ENCODE measurements around the gene CDC40.
"Not testable (repeated sequence)": the region's sequence is repeated elsewhere in the genome, so short reads cannot be mapped to it uniquely, and the experiment has no call there.

Gene CDC40

DNA sequence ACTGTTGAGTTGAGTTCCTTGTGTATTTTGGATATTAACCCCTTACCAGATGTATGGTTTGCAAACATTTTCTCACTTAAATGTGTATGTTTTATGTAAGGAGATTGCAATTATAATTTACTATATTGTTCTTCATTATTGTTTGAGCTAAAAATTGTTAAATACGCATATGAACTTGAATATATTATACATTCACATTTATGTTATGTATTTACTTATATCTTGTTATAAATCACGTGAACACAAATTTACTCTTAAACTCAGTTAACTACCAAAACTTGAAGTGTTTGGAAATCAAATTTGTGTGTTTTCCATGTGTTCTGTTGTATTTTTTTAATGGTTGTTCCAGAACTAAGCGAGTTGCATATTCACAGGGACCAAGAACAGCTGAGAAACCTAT, 18.3 kb downstream of the CDC40 start:
- in situ Hi-C loops (cut with MboI; ENCODE audit: low sequenced_read_pairs): no loop called here

DNA sequence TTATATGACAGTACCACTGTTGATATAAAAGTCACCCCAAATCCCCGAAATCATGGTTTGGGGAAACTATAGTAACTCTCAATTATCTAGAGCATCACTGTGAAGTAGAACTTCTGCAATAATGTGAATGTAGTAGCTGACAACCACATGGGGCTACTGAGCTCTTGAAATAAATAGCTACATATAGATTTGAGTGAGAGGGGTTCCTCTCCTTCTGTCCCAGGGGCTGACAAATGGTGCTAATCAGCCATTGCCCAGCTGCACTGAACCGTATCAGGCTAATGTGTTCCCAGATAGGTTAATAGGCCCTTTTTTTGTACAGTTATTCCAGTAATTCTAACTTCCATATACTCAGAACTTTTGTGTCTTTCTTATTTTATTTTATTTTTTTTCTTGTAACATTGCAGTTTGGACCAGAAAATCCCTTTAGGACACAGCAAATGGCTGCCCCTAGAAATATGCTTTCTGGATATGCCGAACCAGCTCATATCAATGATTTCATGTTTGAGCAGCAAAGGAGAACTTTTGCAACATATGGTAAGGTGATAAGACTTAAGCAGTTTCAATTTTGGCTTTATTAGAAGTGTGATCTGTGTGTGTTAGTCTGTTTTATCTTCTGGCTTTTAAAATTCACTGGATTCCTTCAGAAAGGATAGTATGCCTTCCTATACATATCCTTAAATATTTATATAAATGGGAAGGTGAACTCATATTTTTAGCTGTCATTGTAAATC, 21.1 kb downstream of the CDC40 start:
- in situ Hi-C loops (cut with MboI; ENCODE audit: low sequenced_read_pairs): no loop called here

DNA sequence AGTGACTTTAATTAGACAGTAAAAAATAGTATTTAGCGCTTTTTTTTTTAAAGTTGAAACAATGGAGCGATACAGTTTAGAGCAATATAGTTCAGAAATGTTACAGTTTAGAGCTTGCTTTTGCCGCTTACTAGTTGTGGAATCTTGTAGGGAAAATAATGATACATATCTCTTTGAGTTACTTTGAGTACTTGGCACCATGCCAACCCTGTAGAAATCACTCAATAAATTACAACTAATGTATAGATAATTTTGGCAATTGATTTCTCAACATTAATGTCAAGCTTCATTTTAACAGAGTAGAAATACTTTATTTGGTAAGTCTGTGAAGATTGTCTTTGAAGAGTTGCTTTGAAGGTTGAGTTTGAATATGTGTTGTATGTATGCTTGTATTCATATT, 27.4 kb downstream of the CDC40 start:
- in situ Hi-C loops (cut with MboI; ENCODE audit: low sequenced_read_pairs): no loop called here

DNA sequence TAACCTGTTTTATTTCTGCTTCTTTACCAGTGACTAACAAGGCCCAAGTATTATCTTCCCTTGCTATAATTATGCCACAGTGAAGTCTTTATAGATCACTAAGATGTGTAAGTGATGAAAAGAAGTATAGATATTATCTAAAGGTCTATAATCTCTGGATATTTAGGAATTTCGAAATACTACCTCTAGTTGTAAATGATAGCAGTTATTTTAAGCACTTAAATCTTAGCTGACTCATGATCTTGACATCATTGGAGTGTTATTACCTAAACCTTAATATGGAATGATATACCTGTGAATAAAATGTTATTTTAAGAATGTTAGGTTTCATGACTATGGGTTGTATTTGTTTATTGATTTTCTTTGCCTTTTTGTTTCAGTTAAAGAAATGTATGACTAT, 31.5 kb downstream of the CDC40 start:
- in situ Hi-C loops (cut with MboI; ENCODE audit: low sequenced_read_pairs): no loop called here

DNA sequence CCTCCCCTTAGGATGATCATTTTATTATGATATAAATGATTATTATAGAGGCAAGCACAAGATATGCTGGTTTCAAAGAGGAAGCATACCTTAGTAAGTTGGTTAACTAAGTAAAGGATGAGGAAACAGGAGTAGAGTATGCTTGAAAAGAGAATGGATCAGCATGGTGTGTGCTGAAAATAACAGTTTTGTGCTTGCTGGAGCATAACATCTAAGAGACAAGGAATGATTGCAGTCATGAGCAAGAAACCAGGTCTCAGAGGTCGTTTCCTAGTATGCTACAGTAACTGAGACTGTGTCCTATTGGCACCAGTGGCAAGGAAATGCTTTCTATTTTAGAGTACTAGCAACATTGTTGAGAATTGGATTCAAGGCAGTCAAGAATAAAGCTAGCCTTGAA, 34.1 kb downstream of the CDC40 start:
- in situ Hi-C loops (cut with MboI; ENCODE audit: low sequenced_read_pairs): no loop called here

DNA sequence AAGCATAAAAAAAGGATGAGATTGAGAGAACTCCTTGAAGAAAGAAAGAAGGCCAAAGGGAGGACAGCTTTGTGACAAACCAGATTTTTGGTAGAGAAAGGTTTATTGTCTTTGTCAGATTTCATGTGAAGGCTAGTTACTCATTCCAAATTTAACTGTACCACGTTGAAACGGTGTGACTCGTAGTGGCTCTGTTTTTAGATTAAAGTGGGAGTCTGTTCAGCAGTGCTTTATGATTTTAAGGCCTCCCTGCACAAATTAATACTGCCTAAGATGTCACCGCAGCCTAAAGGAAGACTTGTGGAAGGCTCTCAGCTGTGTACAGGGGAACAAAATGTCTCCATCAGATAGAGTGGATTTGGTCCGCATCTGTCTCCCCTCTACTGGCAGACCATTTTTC, 35.9 kb downstream of the CDC40 start:
- in situ Hi-C loops (cut with MboI; ENCODE audit: low sequenced_read_pairs): no loop called here

DNA sequence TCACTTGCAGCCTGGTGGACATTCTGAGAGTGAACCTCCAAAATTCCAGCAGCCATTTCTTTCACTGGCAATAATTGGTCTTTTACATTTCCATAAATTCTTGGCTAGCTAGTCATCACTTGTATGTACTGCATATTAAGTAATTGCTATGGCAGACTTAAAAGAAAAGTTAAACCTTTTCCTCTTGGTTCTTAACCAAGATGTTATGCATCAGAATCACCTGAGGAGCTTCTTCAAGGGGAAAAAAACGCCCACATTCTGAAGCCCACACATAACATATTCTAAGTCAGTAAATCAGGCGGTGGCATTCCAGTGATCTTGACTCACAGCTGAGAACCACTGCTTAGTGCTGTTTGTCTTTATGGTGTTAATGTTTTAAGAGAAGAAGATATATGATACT, 37.0 kb downstream of the CDC40 start:
- in situ Hi-C loops (cut with MboI; ENCODE audit: low sequenced_read_pairs): no loop called here

DNA sequence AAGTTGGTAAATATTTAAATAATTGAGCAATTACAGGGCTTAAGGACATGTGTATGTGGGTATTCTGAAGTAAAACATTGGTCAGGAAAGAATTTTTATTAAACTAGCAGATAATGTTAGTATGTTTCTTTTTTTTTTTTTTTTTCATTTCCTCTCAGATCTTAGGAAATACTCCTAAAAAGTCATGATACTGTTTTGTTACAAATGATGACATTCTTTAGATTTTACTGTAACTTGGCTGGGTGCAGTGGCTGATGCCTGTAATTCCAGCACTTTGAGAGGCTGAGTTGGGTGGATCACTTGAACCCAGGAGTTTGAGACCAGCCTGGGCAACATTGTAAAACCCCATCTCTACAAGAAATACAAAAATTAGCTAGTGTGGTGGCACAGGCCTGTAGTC, 41.5 kb downstream of the CDC40 start:
- in situ Hi-C loops (cut with MboI; ENCODE audit: low sequenced_read_pairs): no loop called here

DNA sequence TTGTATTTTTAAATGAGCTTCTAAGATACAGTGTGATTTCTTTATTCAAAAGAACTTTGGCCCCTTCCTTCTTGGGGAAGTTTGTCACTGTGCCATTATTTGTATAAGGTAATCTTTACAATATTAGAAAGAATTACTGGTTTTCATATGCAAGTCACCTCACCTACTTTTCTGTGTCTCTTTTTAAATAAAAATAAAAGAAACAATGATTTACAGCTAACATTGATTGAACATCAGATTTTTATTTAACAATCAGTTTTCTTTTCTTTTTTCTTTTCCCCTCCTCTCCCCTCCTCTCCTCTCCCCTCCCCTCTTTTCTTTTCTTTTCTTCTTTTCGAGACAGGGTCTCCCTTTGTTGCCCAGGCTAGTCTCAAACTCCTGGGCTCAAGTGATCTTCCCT, 46.0 kb downstream of the CDC40 start:
- in situ Hi-C loops (cut with MboI; ENCODE audit: low sequenced_read_pairs): no loop called here

DNA sequence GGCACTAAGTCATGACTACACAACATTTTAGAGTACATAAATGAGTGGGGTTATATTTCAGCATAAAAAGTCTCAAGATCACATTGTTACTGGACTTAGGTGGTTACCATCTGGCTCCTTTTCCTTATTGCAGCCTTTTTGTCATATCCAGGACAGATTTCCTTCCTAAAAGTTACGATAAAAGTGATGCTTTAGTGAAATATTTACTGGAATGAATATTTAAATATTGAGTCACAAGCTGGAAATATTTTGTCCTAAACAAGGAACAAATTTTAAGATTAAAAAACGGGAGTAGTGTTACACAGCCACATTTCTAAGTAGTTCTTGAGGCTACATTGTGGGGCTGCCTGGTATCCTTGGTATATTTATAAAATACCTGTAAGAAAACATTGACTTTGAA, 52.2 kb downstream of the CDC40 start:
- in situ Hi-C loops (cut with MboI; ENCODE audit: low sequenced_read_pairs): no loop called here

DNA sequence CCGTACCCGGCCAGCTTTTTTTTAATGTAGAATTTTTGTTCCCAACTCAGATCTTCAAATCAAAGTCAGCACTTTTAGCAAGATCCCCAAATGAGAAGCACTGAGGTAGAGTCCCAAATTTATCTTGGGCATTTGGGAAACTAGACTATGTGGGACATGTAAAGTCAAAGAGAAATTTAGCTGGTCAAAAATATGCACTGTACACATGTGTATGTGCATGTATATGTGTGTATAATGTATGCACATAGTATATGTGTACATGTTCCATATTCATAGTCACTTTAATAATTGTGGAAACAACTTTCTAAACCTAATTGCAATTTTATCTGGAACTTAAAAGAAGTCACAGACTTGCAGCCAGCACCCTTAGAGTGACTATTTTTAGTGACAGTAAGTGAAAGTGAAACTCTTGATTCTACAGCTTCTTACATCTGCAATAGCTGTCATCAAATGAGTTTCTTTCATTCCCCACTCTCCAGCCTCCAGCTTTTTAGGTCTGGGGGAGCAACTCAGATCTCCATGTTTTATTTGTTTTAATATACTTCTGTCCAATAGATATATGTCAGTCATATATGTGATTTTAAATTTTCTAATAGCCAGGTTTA, 53.6 kb downstream of the CDC40 start:
- in situ Hi-C loops (cut with MboI; ENCODE audit: low sequenced_read_pairs): no loop called here

DNA sequence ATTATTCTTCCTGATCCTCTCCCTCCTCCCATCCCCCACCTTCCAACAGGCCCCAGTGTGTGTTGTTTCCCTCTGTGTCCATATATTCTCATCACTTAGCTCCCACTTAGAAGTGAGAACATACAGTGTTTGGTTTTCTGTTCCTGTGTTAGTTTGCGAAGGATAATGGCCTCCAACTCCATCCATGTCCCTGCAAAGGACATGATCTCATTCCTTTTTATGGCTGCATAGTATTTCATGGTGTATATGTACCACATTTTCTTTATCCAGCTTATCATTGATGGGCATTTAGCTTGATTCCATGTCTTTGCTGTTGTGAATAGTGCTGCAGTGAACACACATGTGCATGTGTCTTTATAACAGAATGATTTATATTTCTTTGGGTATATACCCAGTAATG, 55.8 kb downstream of the CDC40 start:
- in situ Hi-C loops (cut with MboI; ENCODE audit: low sequenced_read_pairs): not testable (repeated sequence)

DNA sequence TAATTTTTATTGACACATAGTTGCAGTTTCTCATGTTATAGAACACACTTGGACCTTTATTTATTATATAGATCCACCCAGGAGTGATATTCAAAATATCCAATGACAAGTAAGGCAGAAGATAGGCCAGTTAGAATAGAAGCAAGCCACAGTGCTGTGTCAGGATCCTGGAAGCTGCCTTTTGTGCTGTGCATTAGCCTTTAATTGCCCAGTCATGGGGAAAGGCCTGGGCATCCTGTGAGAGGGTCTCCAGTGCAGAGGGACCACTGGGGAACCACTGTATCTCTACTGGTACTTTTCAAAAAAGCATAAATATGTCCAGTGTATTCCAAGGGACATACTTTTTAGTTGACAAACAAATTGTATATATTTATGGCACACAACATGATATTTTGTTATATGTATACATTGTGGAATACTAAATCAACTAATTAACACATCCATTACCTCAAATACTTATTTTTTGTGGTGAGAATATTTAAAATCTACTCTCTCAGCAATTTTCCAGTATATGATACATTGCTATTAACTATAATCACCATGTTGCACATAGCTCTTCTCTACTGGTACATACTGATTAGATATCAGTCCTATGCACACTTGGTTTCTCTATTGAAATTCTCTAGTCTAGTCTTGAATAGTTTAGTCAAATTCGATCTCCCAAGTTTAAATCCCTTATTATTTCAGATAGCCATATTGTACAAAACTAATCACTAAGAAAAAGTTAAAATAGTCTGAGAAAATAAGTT, 59.5 kb downstream of the CDC40 start:
- in situ Hi-C loops (cut with MboI; ENCODE audit: low sequenced_read_pairs): no loop called here

DNA sequence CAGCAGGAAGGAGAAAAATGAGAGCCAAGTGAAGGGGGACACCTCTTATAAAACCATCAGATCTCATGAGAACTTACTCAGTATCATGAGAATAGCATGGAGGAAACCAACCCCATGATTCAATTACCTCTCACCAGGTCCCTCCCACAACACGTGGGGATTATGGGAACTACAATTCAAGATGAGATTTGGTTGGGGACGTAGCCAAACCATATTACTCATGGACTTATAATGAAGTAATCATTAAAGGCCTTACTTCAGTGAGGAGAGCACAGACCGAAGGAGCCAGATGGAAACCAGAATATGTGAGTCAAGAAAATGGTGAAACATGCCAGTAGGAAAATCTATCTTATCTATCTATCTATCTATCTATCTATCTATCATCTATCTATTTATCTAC, 64.4 kb downstream of the CDC40 start:
- in situ Hi-C loops (cut with MboI; ENCODE audit: low sequenced_read_pairs): not testable (repeated sequence)

DNA sequence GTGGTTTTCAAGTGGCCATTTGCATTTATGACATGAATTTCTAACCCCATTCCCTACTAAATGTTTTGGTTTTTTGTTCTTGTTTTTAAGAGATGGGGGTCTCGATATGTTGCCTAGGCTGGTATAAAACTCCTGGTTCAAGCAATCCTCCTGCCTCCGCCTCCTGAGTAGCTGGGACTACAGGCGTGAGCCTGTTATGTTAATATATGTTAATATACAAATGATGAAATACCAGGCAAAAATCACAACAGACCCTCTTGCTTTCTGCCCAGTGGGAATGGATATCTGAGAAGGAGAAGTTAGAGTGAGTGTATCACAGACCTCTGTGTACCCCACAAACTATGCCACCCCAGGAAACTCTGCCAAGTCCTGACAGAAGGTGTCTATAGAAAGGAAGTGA, 66.2 kb downstream of the CDC40 start:
- in situ Hi-C loops (cut with MboI; ENCODE audit: low sequenced_read_pairs): no loop called here

DNA sequence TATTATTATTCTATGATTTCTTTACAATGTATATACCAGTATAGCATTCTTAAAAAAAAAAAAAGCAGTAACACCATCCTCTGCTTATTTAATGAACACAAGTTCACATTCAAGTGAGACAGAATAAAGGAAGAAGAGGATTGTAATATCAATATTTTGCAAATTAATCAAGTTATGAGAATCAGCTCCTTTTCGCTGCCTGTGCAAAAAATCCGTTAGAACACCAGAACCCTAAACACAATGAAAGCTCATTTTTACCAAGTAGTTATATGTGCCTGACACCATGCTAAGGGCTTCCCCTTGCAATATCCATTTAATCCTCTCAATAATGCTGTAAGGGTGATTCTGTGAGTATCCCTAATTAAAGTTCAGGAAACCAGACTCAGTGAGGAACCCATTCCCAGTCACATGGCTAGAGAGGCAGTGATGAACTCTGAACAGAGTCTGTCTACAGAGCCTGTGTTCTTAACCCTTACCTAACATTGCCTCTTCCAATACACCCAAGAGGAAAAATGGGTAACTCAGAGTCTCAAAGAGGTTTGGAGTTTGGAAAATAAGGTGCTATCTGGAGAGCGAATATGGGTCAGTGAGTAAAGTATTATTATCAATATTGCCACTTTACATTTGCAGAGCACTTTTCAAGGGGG, 66.8 kb downstream of the CDC40 start:
- in situ Hi-C loops (cut with MboI; ENCODE audit: low sequenced_read_pairs): no loop called here

DNA sequence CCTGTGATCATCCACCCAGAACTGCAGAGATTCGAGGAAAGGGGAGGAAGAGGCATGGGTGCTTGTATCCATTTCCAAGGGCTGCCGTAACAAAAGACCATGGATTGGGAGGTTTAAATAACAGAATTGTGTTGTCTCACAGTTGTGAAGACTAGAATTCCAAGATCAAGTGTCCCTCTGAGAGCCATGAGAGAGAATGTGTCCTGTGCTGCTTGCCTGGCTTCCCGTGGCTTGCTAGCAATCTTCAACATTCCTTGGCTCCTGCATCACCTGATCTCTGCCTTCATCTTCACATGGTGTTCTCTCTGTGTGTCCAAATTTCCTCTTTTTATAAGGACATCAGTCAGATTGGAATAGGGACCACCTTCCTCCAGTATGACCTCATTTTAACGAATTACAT, 69.8 kb downstream of the CDC40 start:
- in situ Hi-C loops (cut with MboI; ENCODE audit: low sequenced_read_pairs): no loop called here

DNA sequence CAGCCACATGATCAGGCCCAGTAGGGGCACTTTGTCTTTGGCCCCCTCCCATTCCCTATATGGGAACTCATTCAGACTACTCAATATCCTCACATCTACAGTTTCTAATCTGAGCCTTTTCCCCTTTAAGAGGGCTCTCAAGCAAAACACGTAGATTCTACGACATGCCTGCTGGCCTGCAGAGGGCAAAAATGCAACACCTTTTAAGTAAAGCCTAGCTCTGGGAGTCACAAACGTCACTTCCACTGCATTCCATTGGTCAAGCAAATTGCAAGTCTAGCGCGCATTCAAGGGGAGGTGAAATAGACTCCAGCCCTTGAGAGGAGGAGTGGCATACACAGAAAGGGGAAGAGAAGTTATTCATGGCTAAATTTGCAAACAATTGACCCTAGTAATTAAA, 70.6 kb downstream of the CDC40 start:
- in situ Hi-C loops (cut with MboI; ENCODE audit: low sequenced_read_pairs): no loop called here

DNA sequence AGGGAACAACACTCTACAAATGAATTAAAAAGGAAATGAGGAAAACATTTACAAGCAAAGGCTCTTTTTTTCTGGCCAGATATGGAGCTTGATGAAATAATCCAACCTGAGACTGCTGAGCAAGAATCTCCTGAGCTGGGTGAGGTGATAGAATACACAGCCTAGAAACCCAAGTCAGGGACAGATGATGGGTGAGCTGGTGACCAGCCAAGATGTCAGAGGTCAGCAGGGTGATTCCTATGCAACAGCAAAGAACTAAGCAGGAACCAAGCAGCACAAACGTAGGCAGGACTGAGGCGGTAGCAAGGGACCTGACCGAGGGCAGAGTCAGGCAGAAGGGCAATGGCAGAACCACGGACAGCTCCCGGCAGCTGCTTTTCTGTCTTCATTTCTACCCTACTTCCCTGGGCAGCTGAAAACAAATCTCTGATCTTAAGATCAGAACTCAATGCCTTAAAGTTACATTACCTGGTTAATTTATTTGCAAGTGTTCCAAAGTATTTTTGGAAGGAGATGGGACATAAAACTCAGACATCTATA, 75.1 kb downstream of the CDC40 start:
- in situ Hi-C loops (cut with MboI; ENCODE audit: low sequenced_read_pairs): no loop called here

DNA sequence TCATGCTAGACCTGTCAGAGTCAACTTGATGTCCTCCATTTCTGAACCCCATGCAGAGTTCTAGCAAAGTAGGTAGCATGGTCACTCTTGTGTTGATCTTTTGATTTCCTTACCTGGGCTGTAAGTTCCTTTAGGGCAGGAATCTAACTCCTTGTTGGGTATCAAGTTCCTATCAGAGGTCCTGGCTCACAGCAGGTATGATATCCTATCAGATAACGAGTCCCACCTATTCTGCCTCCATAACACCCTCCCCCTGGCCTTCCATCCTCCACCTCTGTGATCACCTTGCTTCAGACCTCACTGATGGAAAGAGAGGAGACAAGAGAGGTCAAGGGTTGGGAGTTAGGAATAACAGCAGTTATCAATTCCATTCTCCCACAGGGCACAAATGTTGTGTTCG, 76.1 kb downstream of the CDC40 start:
- in situ Hi-C loops (cut with MboI; ENCODE audit: low sequenced_read_pairs): no loop called here

DNA sequence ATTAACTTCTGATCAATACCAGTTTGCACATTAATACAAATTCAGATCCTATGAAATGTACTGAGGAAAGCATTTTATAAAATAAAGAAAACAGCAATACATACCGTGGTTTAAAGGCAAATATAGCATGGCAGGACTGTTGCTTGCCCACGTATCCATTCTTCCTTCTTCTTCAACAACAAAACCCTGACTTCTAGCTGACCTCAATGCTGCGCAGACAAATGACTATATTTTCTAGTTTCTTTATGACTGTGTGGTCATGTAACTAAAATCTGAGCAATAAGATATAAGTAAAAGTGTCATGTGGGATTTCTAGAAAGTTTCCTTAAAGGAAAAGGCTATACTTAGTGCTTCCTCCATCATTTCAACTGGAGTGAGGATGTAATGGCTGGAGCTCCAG, 85.0 kb downstream of the CDC40 start:
- in situ Hi-C loops (cut with MboI; ENCODE audit: low sequenced_read_pairs): no loop called here

DNA sequence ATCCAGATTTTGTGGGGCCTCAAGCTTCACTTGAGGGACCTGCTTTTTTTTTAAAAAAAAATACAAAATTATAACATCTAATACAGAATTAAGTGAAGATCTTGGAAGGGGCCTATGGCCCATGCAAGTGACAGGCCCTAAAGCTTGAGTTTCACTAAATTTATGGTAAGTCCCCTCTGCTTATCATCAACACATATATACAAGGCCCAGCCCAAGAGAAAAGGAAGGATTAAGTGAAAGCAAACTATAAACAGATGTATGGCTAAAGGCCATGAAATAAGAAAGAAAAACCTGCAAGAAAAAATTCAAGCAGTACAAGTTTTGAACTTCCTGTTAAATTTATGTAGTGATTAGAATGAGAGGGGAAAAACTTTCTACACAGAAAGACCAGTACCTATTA, 86.8 kb downstream of the CDC40 start:
- in situ Hi-C loops (cut with MboI; ENCODE audit: low sequenced_read_pairs): no loop called here

Measured in HL-60/S4 (cell line).